HepG2 (cell line): ENCODE results near the gene MINDY2. TPM values are rescaled to one million over a fixed set of nuclear protein-coding genes. Genes with fewer than 3 reads are reported as not detected.
A peak's percentile ranks its signal among the peaks of the same experiment; 100 is the strongest.

Experiments
- AGO2 ChIP-seq: fragments of 200-400 bp; formaldehyde crosslinking; optimal IDR thresholded peaks from 2 replicates; pipeline ENCODE3; 2017; ENCODE audit warnings: mild to moderate bottlenecking, low read depth, low read length, moderate library complexity
- CBFB ChIP-seq: sonication (generic); formaldehyde crosslinking; IDR thresholded peaks from 2 replicates; pipeline ENCODE4 v1.4.0; 2020; ENCODE audit warnings: missing genetic modification reagents
- CSRNP1 ChIP-seq: sonication (generic); formaldehyde crosslinking; IDR thresholded peaks from 2 replicates; pipeline ENCODE4 v1.8.1; 2023; ENCODE audit warnings: mild to moderate bottlenecking, missing genetic modification reagents
- HNRNPH1 ChIP-seq: fragments of 200-400 bp; formaldehyde crosslinking; optimal IDR thresholded peaks from 2 replicates; pipeline ENCODE3; 2017; ENCODE audit warnings: mild to moderate bottlenecking, low read depth, low read length
- KAT2B ChIP-seq: fragments of 150-350 bp; IDR thresholded peaks from 2 replicates; pipeline ENCODE4 v1.6.1; 2014; ENCODE audit warnings: low read depth, low read length, borderline replicate concordance
- KMT2A ChIP-seq: sonication (generic); formaldehyde crosslinking; IDR thresholded peaks from 2 replicates; pipeline ENCODE4 v1.4.0; 2020; ENCODE audit warnings: missing genetic modification reagents
- NKX3-1 ChIP-seq: sonication (generic); formaldehyde crosslinking; IDR thresholded peaks from 2 replicates; pipeline ENCODE4 v1.5.0; 2020; ENCODE audit warnings: missing genetic modification reagents
- ONECUT2 ChIP-seq: sonication (generic); formaldehyde crosslinking; IDR thresholded peaks from 2 replicates; pipeline ENCODE4 v1.4.0; 2020; ENCODE audit warnings: missing genetic modification reagents
- TFE3 ChIP-seq: IDR thresholded peaks from 2 replicates; pipeline ENCODE4 v1.6.1; 2016
- THAP9 ChIP-seq: sonication (generic); formaldehyde crosslinking; IDR thresholded peaks from 2 replicates; pipeline ENCODE4; 2020; ENCODE audit warnings: missing genetic modification reagents, mild to moderate bottlenecking, borderline replicate concordance
- ZMAT3 ChIP-seq: sonication (generic); formaldehyde crosslinking; conservative IDR thresholded peaks from 2 replicates; pipeline ENCODE4 v1.7.0; 2021; ENCODE audit warnings: missing genetic modification reagents
- ZNF350 ChIP-seq: sonication (generic); formaldehyde crosslinking; IDR thresholded peaks from 2 replicates; pipeline ENCODE4 v1.4.0; 2020; ENCODE audit warnings: mild to moderate bottlenecking, low read depth, missing genetic modification reagents, borderline replicate concordance
- ZNF562 ChIP-seq: sonication (generic); formaldehyde crosslinking; IDR thresholded peaks from 2 replicates; pipeline ENCODE4 v1.8.0; 2022; ENCODE audit warnings: missing genetic modification reagents, borderline replicate concordance
- ZNF773 ChIP-seq: sonication (generic); formaldehyde crosslinking; IDR thresholded peaks from 2 replicates; pipeline ENCODE4 v1.4.0; 2020; ENCODE audit warnings: missing genetic modification reagents, borderline replicate concordance
- polyA plus RNA-seq, 8 experiments: library from polyadenylated mRNA; depleted of rRNA in 3 of 8; stranded (reverse) in 7 of 8; unstranded in 1 of 8; fragments of >200 nt; fragmentation: Illumina TruSeq in 4 of 8; extraction: Trizol in 4 of 8; gene quantifications; 2 replicates each; pipeline versions ENCODE4 v1.2.1 to v1.2.3, GENCODE V29; 2011 to 2016; ENCODE audit warnings: low read depth in 4 of 8, missing spikeins in 1 of 8, mixed read lengths in 1 of 8; ENCODE audit not compliant: insufficient read depth in 1 of 8
- total RNA-seq, 5 experiments: library from RNA; depleted of rRNA; stranded (reverse); fragments of >200 nt; fragmentation: Illumina TruSeq; extraction: Trizol; gene quantifications; 2 replicates each; pipeline ENCODE4 v1.2.3, GENCODE V29; 2016; ENCODE audit warnings: low read depth in 1 of 5
- TF ChIP-seq, protein P1 (sequence below): IDR thresholded peaks from 2 replicates; pipeline ENCODE4 v1.6.1; 2016; ENCODE audit warnings: mild to moderate bottlenecking
- TF ChIP-seq, protein P2 (sequence below): sonication (generic); formaldehyde crosslinking; IDR thresholded peaks from 2 replicates; pipeline ENCODE4 v1.4.0; 2020; ENCODE audit warnings: missing genetic modification reagents
- TF ChIP-seq, protein P3 (sequence below): sonication (generic); formaldehyde crosslinking; IDR thresholded peaks from 2 replicates; pipeline ENCODE4 v1.8.1; 2023; ENCODE audit warnings: missing genetic modification reagents, mild to moderate bottlenecking, borderline replicate concordance

The MINDY2 gene
- total and polyA plus RNA-seq, 2 of the 13 experiments (the other 11 are each of a cell fraction or from before 2014, with no cell fraction given), result 7.2 to 12.6 TPM

DNA sequence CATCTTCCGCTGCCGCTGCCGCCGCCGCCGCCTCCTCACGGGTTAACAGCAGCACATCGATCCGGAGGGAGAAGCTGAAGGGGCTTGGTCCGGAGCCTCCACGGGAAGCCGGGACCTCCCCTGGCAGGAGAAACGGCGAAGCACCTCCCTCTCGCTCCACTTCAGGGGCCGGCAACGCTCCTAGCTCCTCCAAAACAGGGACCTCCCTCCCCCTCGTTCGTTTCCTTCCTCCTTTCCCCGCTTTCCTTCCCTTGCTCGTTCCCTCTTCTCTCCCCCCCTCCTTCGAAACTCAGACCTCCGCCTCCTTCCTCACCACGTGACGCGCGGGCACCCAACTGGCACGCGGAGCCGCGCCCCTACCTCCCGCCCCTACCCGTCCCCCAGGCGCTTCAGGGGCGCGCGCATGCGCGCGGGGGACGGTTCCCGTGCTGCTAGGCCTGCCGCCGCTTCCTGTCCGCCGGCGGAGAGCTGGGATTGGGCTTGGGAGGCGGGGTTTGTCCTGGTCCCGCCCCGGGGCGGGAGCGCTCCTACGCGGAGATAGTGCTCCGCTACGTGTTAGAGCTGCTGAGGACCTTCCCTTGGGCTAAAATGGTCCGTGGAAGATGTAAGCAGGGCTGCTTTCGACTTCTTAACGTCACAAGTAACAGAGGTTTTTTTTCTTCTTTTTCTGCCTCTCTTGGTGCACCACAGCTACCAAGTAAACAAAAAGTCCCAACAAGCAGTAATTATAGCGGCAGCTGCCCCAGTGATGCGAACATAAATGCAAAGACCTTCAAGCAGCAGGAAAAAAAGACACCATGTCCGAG is 21.4 kb upstream of the MINDY2 start, which contains the start of gene ADAM10 (continued):
- TF ChIP-seq, protein P1, sequence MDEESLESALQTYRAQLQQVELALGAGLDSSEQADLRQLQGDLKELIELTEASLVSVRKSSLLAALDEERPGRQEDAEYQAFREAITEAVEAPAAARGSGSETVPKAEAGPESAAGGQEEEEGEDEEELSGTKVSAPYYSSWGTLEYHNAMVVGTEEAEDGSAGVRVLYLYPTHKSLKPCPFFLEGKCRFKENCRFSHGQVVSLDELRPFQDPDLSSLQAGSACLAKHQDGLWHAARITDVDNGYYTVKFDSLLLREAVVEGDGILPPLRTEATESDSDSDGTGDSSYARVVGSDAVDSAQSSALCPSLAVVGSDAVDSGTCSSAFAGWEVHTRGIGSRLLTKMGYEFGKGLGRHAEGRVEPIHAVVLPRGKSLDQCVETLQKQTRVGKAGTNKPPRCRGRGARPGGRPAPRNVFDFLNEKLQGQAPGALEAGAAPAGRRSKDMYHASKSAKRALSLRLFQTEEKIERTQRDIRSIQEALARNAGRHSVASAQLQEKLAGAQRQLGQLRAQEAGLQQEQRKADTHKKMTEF, result no peak
- TF ChIP-seq, protein P2, sequence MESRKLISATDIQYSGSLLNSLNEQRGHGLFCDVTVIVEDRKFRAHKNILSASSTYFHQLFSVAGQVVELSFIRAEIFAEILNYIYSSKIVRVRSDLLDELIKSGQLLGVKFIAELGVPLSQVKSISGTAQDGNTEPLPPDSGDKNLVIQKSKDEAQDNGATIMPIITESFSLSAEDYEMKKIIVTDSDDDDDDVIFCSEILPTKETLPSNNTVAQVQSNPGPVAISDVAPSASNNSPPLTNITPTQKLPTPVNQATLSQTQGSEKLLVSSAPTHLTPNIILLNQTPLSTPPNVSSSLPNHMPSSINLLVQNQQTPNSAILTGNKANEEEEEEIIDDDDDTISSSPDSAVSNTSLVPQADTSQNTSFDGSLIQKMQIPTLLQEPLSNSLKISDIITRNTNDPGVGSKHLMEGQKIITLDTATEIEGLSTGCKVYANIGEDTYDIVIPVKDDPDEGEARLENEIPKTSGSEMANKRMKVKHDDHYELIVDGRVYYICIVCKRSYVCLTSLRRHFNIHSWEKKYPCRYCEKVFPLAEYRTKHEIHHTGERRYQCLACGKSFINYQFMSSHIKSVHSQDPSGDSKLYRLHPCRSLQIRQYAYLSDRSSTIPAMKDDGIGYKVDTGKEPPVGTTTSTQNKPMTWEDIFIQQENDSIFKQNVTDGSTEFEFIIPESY (CRISPR knock-in tag), result no peak
- TF ChIP-seq NKX3-1 (CRISPR knock-in tag) (no peak), AGO2 (no peak), THAP9 (CRISPR knock-in tag) (peak; percentile 55; the same call in 1 of the 2 replicates), KMT2A (CRISPR knock-in tag) (no peak), TFE3 (CRISPR knock-in tag) (peak; percentile 65; the same call in 1 of the 2 replicates), ZNF562 (CRISPR knock-in tag) (no peak), ZNF350 (peak; percentile 34; the same call in 1 of the 2 replicates), ZMAT3 (0 out of 2 replicates have a peak, but pooled peaks have one; percentile 47), CBFB (no peak), ONECUT2 (CRISPR knock-in tag) (peak; percentile 64; the same call in 1 of the 2 replicates), KAT2B (no peak), HNRNPH1 (peak; percentile 56), ZNF773 (CRISPR knock-in tag) (no peak), CSRNP1 (peak; percentile 52; the same call in 1 of the 2 replicates)
- TF ChIP-seq, protein P3, sequence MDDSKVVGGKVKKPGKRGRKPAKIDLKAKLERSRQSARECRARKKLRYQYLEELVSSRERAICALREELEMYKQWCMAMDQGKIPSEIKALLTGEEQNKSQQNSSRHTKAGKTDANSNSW (CRISPR knock-in tag), result no peak
